Placental pericyte (primary cell): ENCODE results near the gene DRAXIN. TPM values are rescaled to one million over a fixed set of nuclear protein-coding genes. Genes with fewer than 3 reads are reported as not detected.

ENCODE experiments used
- total RNA-seq: library from RNA; depleted of rRNA; stranded (reverse); fragments of >200 nt; gene quantifications from 2 replicates; pipeline ENCODE4 v1.2.3, GENCODE V29; 2012

Gene DRAXIN, protein sequence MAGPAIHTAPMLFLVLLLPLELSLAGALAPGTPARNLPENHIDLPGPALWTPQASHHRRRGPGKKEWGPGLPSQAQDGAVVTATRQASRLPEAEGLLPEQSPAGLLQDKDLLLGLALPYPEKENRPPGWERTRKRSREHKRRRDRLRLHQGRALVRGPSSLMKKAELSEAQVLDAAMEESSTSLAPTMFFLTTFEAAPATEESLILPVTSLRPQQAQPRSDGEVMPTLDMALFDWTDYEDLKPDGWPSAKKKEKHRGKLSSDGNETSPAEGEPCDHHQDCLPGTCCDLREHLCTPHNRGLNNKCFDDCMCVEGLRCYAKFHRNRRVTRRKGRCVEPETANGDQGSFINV
- under 0.01 TPM in 1 of 2 replicates, not detected in the other for total RNA-seq

GRCh38 chr1:11691302-11691914 is at the start of gene DRAXIN:
Gene DRAXIN, plus strand, starts transcription at chr1:11691710. Its CDS starts 14,549 bp downstream, at chr1:11706259.

GRCh38 chr1:11654137-11654938 is 37.2 kb upstream of the DRAXIN start, which contains the start of the genes FBXO2 and FBXO44:
Gene FBXO2, minus strand, starts transcription at chr1:11654429. Its CDS starts 89 bp downstream, at chr1:11654340.
Gene FBXO44, plus strand, starts transcription at chr1:11654877. Its CDS starts 959 bp downstream, at chr1:11655836.

DNA sequence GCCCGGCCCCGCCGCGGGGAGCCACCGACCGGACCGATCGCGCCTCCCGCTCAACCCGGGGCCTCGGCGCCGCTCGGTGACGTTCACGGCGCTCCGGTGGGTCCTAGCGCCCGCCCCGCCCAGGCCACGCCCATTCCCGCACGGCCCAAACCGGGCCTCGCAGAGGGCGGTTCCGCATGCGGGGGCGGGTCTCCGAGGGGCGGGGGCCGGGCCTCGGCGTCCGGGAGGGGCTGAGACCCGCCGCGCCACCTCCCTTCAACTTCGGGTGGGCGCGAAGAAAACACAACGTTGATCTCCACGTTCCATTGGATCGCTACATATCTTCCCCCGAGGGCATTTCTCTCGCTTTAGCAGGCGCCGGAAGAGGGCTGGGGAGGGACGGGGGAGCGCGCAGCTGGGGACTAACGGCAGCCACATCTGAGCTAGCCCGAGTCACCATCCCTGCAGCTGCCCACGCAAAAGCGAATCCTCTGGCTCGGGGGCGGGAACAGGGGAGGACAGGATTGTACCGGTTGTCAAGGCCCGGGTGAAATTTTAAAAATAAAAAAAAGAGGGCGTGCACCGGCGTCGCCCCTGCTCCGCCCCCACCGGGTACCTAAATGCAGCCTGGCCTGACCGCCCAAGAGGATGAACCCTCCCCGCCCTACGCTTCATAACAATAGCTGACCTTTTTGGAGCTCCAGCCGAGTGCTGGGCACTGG is 10.3 kb upstream of the DRAXIN start, which contains the start of gene MAD2L2:
Gene MAD2L2 (minus strand): TSS at position 78 of the 701 bp plus-strand sequence. CDS start 547 bp downstream, outside the sequence.

DNA sequence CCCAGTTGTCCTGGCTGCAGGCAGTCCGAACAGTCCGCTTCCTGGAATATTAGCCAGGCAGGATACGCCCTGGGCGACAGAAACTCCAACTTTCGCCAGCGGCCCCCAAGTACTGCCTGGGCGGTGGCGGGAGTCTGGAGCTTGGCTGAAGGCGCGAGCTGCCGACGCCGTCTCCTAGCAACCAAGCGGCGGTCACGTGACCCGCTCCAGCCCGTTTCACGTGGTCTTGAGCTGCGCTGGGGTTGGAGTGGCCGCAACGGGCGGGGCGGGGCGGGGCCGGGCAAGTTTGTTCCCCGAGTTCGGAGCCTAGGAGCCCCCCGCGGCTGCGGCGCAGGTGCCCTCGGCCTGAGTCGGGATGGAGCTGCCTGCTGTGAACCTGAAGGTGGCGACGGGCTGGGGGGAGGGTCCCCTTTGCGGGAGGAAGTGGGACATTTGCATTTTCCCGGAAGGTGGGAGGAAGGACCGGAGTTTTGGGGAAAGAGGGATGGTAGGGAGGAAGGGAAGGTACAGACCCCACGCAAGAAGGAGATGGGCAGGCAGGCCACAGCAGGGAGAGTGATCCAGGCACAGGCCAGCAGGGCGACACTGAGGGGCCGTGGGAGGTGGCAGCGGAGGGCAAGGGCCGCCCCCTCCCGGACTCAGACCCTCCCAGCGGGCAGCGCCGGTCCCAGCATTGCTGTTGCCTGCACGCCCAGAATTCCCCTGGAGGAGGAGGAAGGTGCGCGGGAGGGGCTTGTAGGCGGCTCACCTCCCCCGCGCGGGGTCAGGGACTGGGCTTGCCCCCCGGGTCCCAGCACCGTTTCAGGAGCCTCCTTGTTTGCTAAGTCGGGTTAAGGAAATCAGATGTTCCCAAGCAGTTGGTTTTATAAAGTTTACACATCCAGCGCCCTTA is 44.6 kb downstream of the DRAXIN start, which contains the start of gene AGTRAP:
Gene AGTRAP (plus strand): TSS at position 283 of the 892 bp plus-strand sequence. CDS start 73 bp downstream, at position 356.

DNA sequence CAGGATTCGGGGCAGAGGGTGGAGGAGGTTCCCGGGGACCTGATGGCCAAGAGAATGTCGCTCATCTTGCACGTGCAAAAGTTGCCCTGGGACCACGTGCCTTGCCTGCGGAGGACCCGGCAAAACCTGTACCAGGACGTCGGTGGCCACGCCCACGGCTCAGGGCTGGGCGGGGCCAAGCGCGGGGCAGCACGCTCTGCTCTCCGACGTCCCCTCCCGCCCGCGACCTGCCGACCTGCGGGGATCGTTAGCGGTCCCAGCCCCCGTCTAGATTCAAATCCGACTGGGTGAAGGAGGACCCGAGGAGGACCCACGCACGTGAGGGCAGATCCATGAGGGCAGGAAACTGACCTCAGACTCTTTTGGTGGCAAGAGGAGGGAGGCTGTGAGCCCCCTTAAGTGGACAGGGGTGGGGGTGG is 70.5 kb downstream of the DRAXIN start, which contains the start of gene C1orf167:
Gene C1orf167 (plus strand): TSS at position 206 of the 419 bp plus-strand sequence. CDS start 2,208 bp downstream, outside the sequence.

Other genes with a start within 250 kb of the DRAXIN start
- gene DISP3, start 212.6 kb upstream of the DRAXIN start, total RNA-seq, result under 0.01 TPM in 1 of 2 replicates, not detected in the other
- 1.4 and 2.4 TPM in 2 replicates for gene FBXO2, start 37.3 kb upstream of the DRAXIN start, total RNA-seq
- 9.2 and 11.4 TPM in 2 replicates for gene FBXO44, start 36.8 kb upstream of the DRAXIN start, total RNA-seq
- gene FBXO6, start 27.5 kb upstream of the DRAXIN start, total RNA-seq, result 2.3 and 8.1 TPM in 2 replicates
- 33.0 and 46.1 TPM in 2 replicates for gene MAD2L2, start 10.6 kb upstream of the DRAXIN start, total RNA-seq
- gene AGTRAP, start 44.4 kb downstream of the DRAXIN start, total RNA-seq, result 46.2 and 72.7 TPM in 2 replicates
- not detected in 2 replicates for gene C1orf167, start 70.5 kb downstream of the DRAXIN start, total RNA-seq
- 21.8 and 27.8 TPM in 2 replicates for gene MTHFR, start 114.3 kb downstream of the DRAXIN start, total RNA-seq
- gene CLCN6, start 114.5 kb downstream of the DRAXIN start, total RNA-seq, result 15.9 and 37.4 TPM in 2 replicates
- not detected in 2 replicates for gene NPPA, start 156.1 kb downstream of the DRAXIN start, total RNA-seq
- gene NPPB, start 167.2 kb downstream of the DRAXIN start, total RNA-seq, result 0.44 and 1.1 TPM in 2 replicates
- gene KIAA2013, start 234.7 kb downstream of the DRAXIN start, total RNA-seq, result 61.5 and 124 TPM in 2 replicates
- gene PLOD1, start 243.0 kb downstream of the DRAXIN start, total RNA-seq, result 369 and 388 TPM in 2 replicates